Loucy (cell line): ENCODE data around the gene EVI2B.

Experiments
- H2AFZ ChIP-seq: fragments of 200-600 bp; sonication (generic); 2 replicates; pipeline ENCODE4 v1.6.0; 2016; ENCODE audit warnings: antibody characterized with exemption, mild to moderate bottlenecking, low read length, moderate library complexity
- H3F3A ChIP-seq: fragments of 200-600 bp; 2 replicates; pipeline ENCODE4 v1.6.0; 2016; ENCODE audit warnings: antibody characterized with exemption, low read depth, mild to moderate bottlenecking
- H3K27me3 ChIP-seq: fragments of 200-600 bp; sonication (generic); 2 replicates; pipeline ENCODE4 v1.6.1; 2014; ENCODE audit warnings: low read length, mild to moderate bottlenecking; ENCODE audit not compliant: insufficient read depth, poor library complexity, severe bottlenecking
- H3K36me3 ChIP-seq: fragments of 200-600 bp; sonication (generic); 2 replicates; pipeline ENCODE4 v1.6.1; 2016; ENCODE audit warnings: low read length; ENCODE audit not compliant: insufficient read depth
- H3K4me1 ChIP-seq: fragments of 200-600 bp; sonication (generic); 2 replicates; pipeline ENCODE4 v1.5.1; 2014; ENCODE audit warnings: low read length, mild to moderate bottlenecking; ENCODE audit not compliant: insufficient read depth, poor library complexity, severe bottlenecking
- H3K4me2 ChIP-seq: fragments of 200-600 bp; sonication (generic); 2 replicates; pipeline ENCODE4 v1.6.0; 2014; ENCODE audit warnings: antibody characterized with exemption, low read length, low read depth, mild to moderate bottlenecking; ENCODE audit not compliant: poor library complexity, severe bottlenecking
- H3K4me3 ChIP-seq: fragments of 200-600 bp; sonication (generic); 2 replicates; pipeline ENCODE4 v1.5.1; 2014; ENCODE audit warnings: low read length, mild to moderate bottlenecking, mixed read lengths; ENCODE audit not compliant: poor library complexity, severe bottlenecking
- H3K79me2 ChIP-seq: fragments of 200-600 bp; sonication (generic); 2 replicates; pipeline ENCODE4 v1.6.1; 2014; ENCODE audit warnings: low read length; ENCODE audit not compliant: insufficient read depth
- H3K9ac ChIP-seq: fragments of 200-600 bp; sonication (generic); 2 replicates; pipeline ENCODE4 v1.6.0; 2014; ENCODE audit warnings: mild to moderate bottlenecking, low read depth, low read length, moderate library complexity; ENCODE audit not compliant: poor library complexity, severe bottlenecking
- H3K9me2 ChIP-seq: fragments of 200-600 bp; sonication (generic); replicated peaks from 2 replicates; pipeline ENCODE4 v1.6.1; 2016; ENCODE audit warnings: low read depth, low read length, mixed read lengths
- H3K9me3 ChIP-seq: fragments of 200-600 bp; sonication (generic); 2 replicates; pipeline ENCODE4 v1.6.1; 2014; ENCODE audit warnings: mild to moderate bottlenecking, antibody characterized with exemption, low read length, low read depth; ENCODE audit not compliant: insufficient read depth
- H4K20me1 ChIP-seq: fragments of 200-600 bp; sonication (generic); 2 replicates; pipeline ENCODE4 v1.6.0; 2014; ENCODE audit warnings: antibody characterized with exemption, low read length, mild to moderate bottlenecking; ENCODE audit not compliant: insufficient read depth, poor library complexity, severe bottlenecking
- CTCF ChIP-seq: fragments of 200-600 bp; sonication (generic); conservative IDR thresholded peaks from 2 replicates; pipeline ENCODE4 v1.5.1; 2014; ENCODE audit warnings: mild to moderate bottlenecking, antibody characterized with exemption, low read length
- EZH2phosphoT487 ChIP-seq: fragments of 200-600 bp; IDR thresholded peaks from 2 replicates; pipeline ENCODE4 v1.6.1; 2018; ENCODE audit warnings: antibody characterized with exemption, mild to moderate bottlenecking, moderate library complexity, borderline replicate concordance

Gene EVI2B

GRCh38 chr17:31310886-31311285, 3.0 kb downstream of the EVI2B start:
- Histone ChIP-seq H3K27me3 (no peaks in the 10 kb centered on the region), H2AFZ (peak overlapping the region; percentile 64; the same call in 1 of the 2 replicates), H3K4me1 (peaks cover 74% of the 10 kb centered on the region), H3F3A (peaks cover 9% of the 10 kb centered on the region; the same call in 1 of the 2 replicates), H3K79me2 (peaks cover 87% of the 10 kb centered on the region), H3K4me3 (peak overlapping the region; percentile 79), H3K9me3 (no peaks in the 10 kb centered on the region), H3K9ac (peak overlapping the region; percentile 85), H3K9me2 (no peaks in the 10 kb centered on the region), H3K4me2 (peak overlapping the region; percentile 92), H4K20me1 (no peaks in the 10 kb centered on the region), H3K36me3 (0 out of 2 replicates have a peak, but pooled peaks cover 5% of the 10 kb centered on the region)
- TF ChIP-seq EZH2phosphoT487 (no peak), CTCF (no peak)

- Histone ChIP-seq H3K4me2 (peak overlapping the region; percentile 92), H3K4me3 (peak overlapping the region; percentile 79), H3K27me3 (no peaks in the 10 kb centered on the region), H3K9me2 (no peaks in the 10 kb centered on the region), H4K20me1 (no peaks in the 10 kb centered on the region), H3K79me2 (peaks cover 86% of the 10 kb centered on the region), H3K4me1 (peaks cover 72% of the 10 kb centered on the region), H2AFZ (peak overlapping the region; percentile 64), H3K9me3 (no peaks in the 10 kb centered on the region), H3K36me3 (peaks cover 6% of the 10 kb centered on the region; the same call in 1 of the 2 replicates), H3K9ac (peak overlapping the region; percentile 85), H3F3A (peaks cover 9% of the 10 kb centered on the region; the same call in 1 of the 2 replicates)
- TF ChIP-seq CTCF (no peak), EZH2phosphoT487 (no peak)
Measured at GRCh38 chr17:31310260-31310659, 3.6 kb downstream of the EVI2B start.

GRCh38 chr17:31309556-31309955, 4.3 kb downstream of the EVI2B start:
- H3K9me3 ChIP-seq: no peaks in the 10 kb centered on the region
- peaks cover 69% of the 10 kb centered on the region for H3K4me1 ChIP-seq
- no peaks in the 10 kb centered on the region for H3K9me2 ChIP-seq
- peaks cover 14% of the 10 kb centered on the region; the same call in 1 of the 2 replicates for H3K36me3 ChIP-seq
- H4K20me1 ChIP-seq: no peaks in the 10 kb centered on the region
- TF ChIP-seq EZH2phosphoT487: no peak
- no peak for TF ChIP-seq CTCF
- peaks cover 85% of the 10 kb centered on the region for H3K79me2 ChIP-seq
- peak overlapping the region; percentile 85 for H3K9ac ChIP-seq
- no peaks in the 10 kb centered on the region for H3K27me3 ChIP-seq
- peak overlapping the region; percentile 92 for H3K4me2 ChIP-seq
- peaks cover 9% of the 10 kb centered on the region; the same call in 1 of the 2 replicates for H3F3A ChIP-seq
- H2AFZ ChIP-seq: peak overlapping the region; percentile 6; the same call in 1 of the 2 replicates
- peak overlapping the region; percentile 79 for H3K4me3 ChIP-seq
